Measurements from ENCODE around the gene SIM2.

Gene SIM2

DNA sequence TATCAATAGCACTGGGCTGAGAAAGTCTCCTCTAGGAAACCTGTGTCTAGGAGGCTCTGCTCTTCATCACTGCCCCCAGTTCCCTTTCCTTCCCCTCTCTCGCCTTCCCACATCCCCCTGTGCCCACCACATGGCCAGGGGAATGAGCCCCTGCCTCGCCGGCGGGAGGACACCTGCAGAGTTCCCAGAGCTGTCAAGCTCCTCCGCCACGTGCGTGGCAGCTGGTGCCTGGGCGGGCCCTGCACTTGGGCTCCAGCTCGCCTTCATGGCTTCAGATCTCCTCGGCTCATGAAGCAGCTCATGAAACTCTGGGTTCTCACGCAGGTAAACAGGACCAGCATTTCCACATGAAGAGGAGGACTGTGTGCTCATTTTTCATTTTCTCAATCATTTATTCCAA lies 62.8 kb downstream of the SIM2 start:
- no peak overlapping the region for H3K4me3 ChIP-seq (ENCODE audit: low read length)
- no peaks in the 10 kb centered on the region for H3K36me3 ChIP-seq (replicated peaks; ENCODE audit: low read depth, low read length)
- H3K79me2 ChIP-seq (ENCODE audit: low read length), result no peaks in the 10 kb centered on the region
- no peaks in the 10 kb centered on the region for H3K4me1 ChIP-seq (ENCODE audit: low read length)
- H3K27ac ChIP-seq (ENCODE audit: low read length), result no peak overlapping the region
- no peak overlapping the region for H3K9ac ChIP-seq (ENCODE audit: low read length)
- no peak overlapping the region for H2AFZ ChIP-seq (ENCODE audit: low read depth, low read length)
- no peaks in the 10 kb centered on the region for H4K20me1 ChIP-seq (ENCODE audit: insufficient read depth, low read length)
- no peak for TF ChIP-seq CTCF (IDR thresholded peaks at IDR 0.05; ENCODE audit: low read depth, low read length)
- TF ChIP-seq EZH2phosphoT487 (IDR thresholded peaks at IDR 0.05; ENCODE audit: low read depth), result no peak
- H3K4me2 ChIP-seq (ENCODE audit: low read length), result no peak overlapping the region
- H3K9me3 ChIP-seq (ENCODE audit: insufficient read depth, low read length), result no peaks in the 10 kb centered on the region
- no peaks in the 10 kb centered on the region for H3K27me3 ChIP-seq (ENCODE audit: low read depth, low read length)

- TF ChIP-seq CTCF (IDR thresholded peaks at IDR 0.05; ENCODE audit: low read depth, low read length), result no peak
- no peak for TF ChIP-seq EZH2phosphoT487 (IDR thresholded peaks at IDR 0.05; ENCODE audit: low read depth)
- Histone ChIP-seq H3K79me2 (ENCODE audit: low read length) (no peaks in the 10 kb centered on the region), H3K4me2 (ENCODE audit: low read length) (no peak overlapping the region), H3K27me3 (ENCODE audit: low read depth, low read length) (no peaks in the 10 kb centered on the region), H3K9me3 (ENCODE audit: insufficient read depth, low read length) (no peaks in the 10 kb centered on the region), H2AFZ (ENCODE audit: low read depth, low read length) (no peak overlapping the region), H3K4me1 (ENCODE audit: low read length) (no peaks in the 10 kb centered on the region), H4K20me1 (ENCODE audit: insufficient read depth, low read length) (no peaks in the 10 kb centered on the region), H3K9ac (ENCODE audit: low read length) (no peak overlapping the region), H3K36me3 (replicated peaks; ENCODE audit: low read depth, low read length) (no peaks in the 10 kb centered on the region), H3K4me3 (ENCODE audit: low read length) (no peak overlapping the region), H3K27ac (ENCODE audit: low read length) (no peak overlapping the region)
These were observed 63.7 kb downstream of the SIM2 start for GRCh38 chr21:36762642-36763041.

- Histone ChIP-seq H3K36me3 (replicated peaks; ENCODE audit: low read depth, low read length) (no peaks in the 10 kb centered on the region), H3K27me3 (ENCODE audit: low read depth, low read length) (no peaks in the 10 kb centered on the region), H3K79me2 (ENCODE audit: low read length) (no peaks in the 10 kb centered on the region), H3K4me2 (ENCODE audit: low read length) (no peak overlapping the region), H3K9ac (ENCODE audit: low read length) (no peak overlapping the region), H3K4me3 (ENCODE audit: low read length) (no peak overlapping the region), H3K27ac (ENCODE audit: low read length) (no peak overlapping the region), H3K9me3 (ENCODE audit: insufficient read depth, low read length) (no peaks in the 10 kb centered on the region), H4K20me1 (ENCODE audit: insufficient read depth, low read length) (no peaks in the 10 kb centered on the region), H2AFZ (ENCODE audit: low read depth, low read length) (no peak overlapping the region), H3K4me1 (ENCODE audit: low read length) (no peaks in the 10 kb centered on the region)
- TF ChIP-seq EZH2phosphoT487 (IDR thresholded peaks at IDR 0.05; ENCODE audit: low read depth), result no peak
- TF ChIP-seq CTCF (IDR thresholded peaks at IDR 0.05; ENCODE audit: low read depth, low read length), result no peak
These were observed 64.4 kb downstream of the SIM2 start for GRCh38 chr21:36763305-36763704.

GRCh38 chr21:36765229-36765628 lies 66.3 kb downstream of the SIM2 start:
- H3K4me2 ChIP-seq (ENCODE audit: low read length), result no peak overlapping the region
- H3K27me3 ChIP-seq (ENCODE audit: low read depth, low read length), result no peaks in the 10 kb centered on the region
- no peak overlapping the region for H3K4me3 ChIP-seq (ENCODE audit: low read length)
- no peaks in the 10 kb centered on the region for H3K9me3 ChIP-seq (ENCODE audit: insufficient read depth, low read length)
- no peaks in the 10 kb centered on the region for H3K79me2 ChIP-seq (ENCODE audit: low read length)
- H3K36me3 ChIP-seq (replicated peaks; ENCODE audit: low read depth, low read length), result no peaks in the 10 kb centered on the region
- no peak overlapping the region for H2AFZ ChIP-seq (ENCODE audit: low read depth, low read length)
- no peak overlapping the region for H3K9ac ChIP-seq (ENCODE audit: low read length)
- H3K27ac ChIP-seq (ENCODE audit: low read length), result no peak overlapping the region
- H4K20me1 ChIP-seq (ENCODE audit: insufficient read depth, low read length), result no peaks in the 10 kb centered on the region
- no peak for TF ChIP-seq CTCF (IDR thresholded peaks at IDR 0.05; ENCODE audit: low read depth, low read length)
- TF ChIP-seq EZH2phosphoT487 (IDR thresholded peaks at IDR 0.05; ENCODE audit: low read depth), result no peak
- H3K4me1 ChIP-seq (ENCODE audit: low read length), result no peaks in the 10 kb centered on the region
